Measurements from ENCODE around the gene RAB10. TPM values are rescaled to one million over a fixed set of nuclear protein-coding genes. Genes with fewer than 3 reads are reported as not detected.

The RAB10 gene
- total RNA-seq, 1 experiment from 2014 or later: 130 TPM

DNA sequence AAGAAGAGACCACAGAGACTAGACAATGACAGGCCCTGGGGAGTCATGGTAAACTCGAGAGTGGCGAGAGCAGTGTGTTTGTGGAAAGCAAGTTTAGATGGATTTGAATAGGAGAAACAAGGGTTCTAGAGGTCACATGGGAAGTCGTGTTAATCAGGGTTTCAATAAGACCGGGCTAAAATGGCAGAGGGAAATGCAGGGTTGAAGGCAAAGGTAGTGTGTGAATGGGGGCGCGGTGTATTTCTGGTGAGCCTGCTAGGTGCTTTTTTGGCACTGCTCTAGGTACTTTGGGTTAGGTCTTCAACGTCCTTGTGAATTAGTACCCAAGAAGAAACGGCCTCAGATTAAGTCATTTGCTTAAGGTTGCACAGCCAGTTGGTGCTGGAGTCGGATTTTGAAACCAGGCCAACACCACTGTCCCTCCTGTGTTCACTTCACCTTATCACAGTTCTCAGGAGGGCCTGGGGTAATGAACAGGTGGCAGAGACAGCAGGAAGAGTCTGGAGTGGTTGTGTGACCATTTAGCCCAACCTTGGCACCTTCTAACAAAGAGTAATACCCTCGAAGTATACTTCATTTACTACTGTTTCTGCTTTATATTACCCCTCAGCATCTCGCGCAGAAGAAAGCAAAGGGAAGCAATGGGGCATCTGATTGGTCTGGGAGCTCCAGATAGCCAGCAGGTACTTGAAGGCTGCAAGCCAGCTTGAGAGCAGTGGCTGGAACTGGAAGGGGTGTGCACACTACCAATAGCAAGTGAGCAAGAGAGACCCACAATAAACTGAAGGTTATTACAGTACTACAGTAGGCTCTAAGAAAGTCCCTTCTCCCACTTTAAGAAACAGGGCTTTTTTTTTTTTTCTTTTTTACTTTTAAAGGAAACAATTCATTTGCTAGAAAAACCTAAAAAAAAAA is 105.6 kb downstream of the RAB10 start:
- H3K18ac ChIP-seq (ENCODE audit: insufficient read length, low read depth, low read length): no peak overlapping the region
- no peak overlapping the region for H2BK20ac ChIP-seq (ENCODE audit: low read depth, low read length, poor library complexity, severe bottlenecking)
- peaks cover 5 to 22% (median 15%) of the 10 kb centered on the region in 3 experiments; a peak in 6 of 7 replicates for H3K36me3 Mint-ChIP-seq (ENCODE audit: insufficient read depth in 1 of 3, low read depth in 3 of 3)
- H3K27ac ChIP-seq (ENCODE audit: insufficient read length, low read depth, low read length): no peak overlapping the region
- H3K79me1 ChIP-seq (ENCODE audit: insufficient read depth, low read depth, low read length, poor library complexity, severe bottlenecking): no peaks in the 10 kb centered on the region
- H3K9ac ChIP-seq (ENCODE audit: extremely low read depth, insufficient read length, low read length): no peak overlapping the region
- no peak overlapping the region for H3T11ph ChIP-seq (ENCODE audit: low read length)
- H2BK15ac ChIP-seq (ENCODE audit: low read depth, low read length): no peak overlapping the region
- H4K91ac ChIP-seq (ENCODE audit: insufficient read length, low read depth, low read length): no peak overlapping the region
- H2AK5ac ChIP-seq (ENCODE audit: insufficient read length, low read length): no peak overlapping the region
- no CpG with 5 or more reads among the region's 12 CpGs for WGBS (ENCODE audit: extremely low coverage, insufficient read length, low lambda C conversion rate)
- no peak overlapping the region for H2BK120ac ChIP-seq (ENCODE audit: low read depth, low read length, poor library complexity, severe bottlenecking)
- H3K4ac ChIP-seq (ENCODE audit: low read depth, low read length): no peak overlapping the region
- no peaks in the 10 kb centered on the region for H4K20me1 ChIP-seq (ENCODE audit: control insufficient read depth, insufficient read depth, insufficient read length)
- H3K9me3 ChIP-seq (ENCODE audit: control insufficient read depth, low read depth, low read length): no peaks in the 10 kb centered on the region
- H3K27me3 Mint-ChIP-seq (ENCODE audit: low read depth): peaks cover 1% of the 10 kb centered on the region; the same call in 1 of the 2 replicates
- H3K4me1 Mint-ChIP-seq: peaks cover 6 to 13% of the 10 kb centered on the region in 2 experiments
- H2AFZ ChIP-seq (ENCODE audit: low read length): no peak overlapping the region
- H3K14ac ChIP-seq (ENCODE audit: insufficient read depth, low read length): no peak overlapping the region; the same call in 1 of the 2 replicates
- H3K4me3 Mint-ChIP-seq: no peak overlapping the region
- H3K79me2 ChIP-seq (ENCODE audit: insufficient read depth, low read length): no peaks in the 10 kb centered on the region
- TF ChIP-seq, protein P1, sequence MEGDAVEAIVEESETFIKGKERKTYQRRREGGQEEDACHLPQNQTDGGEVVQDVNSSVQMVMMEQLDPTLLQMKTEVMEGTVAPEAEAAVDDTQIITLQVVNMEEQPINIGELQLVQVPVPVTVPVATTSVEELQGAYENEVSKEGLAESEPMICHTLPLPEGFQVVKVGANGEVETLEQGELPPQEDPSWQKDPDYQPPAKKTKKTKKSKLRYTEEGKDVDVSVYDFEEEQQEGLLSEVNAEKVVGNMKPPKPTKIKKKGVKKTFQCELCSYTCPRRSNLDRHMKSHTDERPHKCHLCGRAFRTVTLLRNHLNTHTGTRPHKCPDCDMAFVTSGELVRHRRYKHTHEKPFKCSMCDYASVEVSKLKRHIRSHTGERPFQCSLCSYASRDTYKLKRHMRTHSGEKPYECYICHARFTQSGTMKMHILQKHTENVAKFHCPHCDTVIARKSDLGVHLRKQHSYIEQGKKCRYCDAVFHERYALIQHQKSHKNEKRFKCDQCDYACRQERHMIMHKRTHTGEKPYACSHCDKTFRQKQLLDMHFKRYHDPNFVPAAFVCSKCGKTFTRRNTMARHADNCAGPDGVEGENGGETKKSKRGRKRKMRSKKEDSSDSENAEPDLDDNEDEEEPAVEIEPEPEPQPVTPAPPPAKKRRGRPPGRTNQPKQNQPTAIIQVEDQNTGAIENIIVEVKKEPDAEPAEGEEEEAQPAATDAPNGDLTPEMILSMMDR (conservative IDR thresholded peaks at IDR 0.05): no peak
- H4K8ac ChIP-seq (replicated peaks; ENCODE audit: insufficient read length, low read depth, low read length): no peak overlapping the region
- no peaks in the 10 kb centered on the region for H3K23me2 ChIP-seq (ENCODE audit: insufficient read length, low read depth, low read length, poor library complexity, severe bottlenecking)
- no peak overlapping the region for H3K23ac ChIP-seq (ENCODE audit: insufficient read length, low read depth, low read length)
- no peak for DNase-seq
- H4K5ac ChIP-seq (ENCODE audit: insufficient read length, low read depth, low read length): no peak overlapping the region
- H3K4me2 ChIP-seq (ENCODE audit: insufficient read depth, insufficient read length, low read length): no peak overlapping the region
- no peaks in the 10 kb centered on the region for H3K9me3 Mint-ChIP-seq
- no peaks in the 10 kb centered on the region; the same call in 1 of the 2 replicates for H3K4me1 ChIP-seq (ENCODE audit: insufficient read depth, low read length)
- H2BK12ac ChIP-seq (ENCODE audit: insufficient read length, low read depth, low read length): no peak overlapping the region
- H3K27me3 ChIP-seq (ENCODE audit: insufficient read depth, low read length): no peaks in the 10 kb centered on the region
- no peak overlapping the region for H2BK5ac ChIP-seq (ENCODE audit: insufficient read length, low read length)
- no peak overlapping the region for H3K56ac ChIP-seq (ENCODE audit: insufficient read length, low read depth, low read length)
- H3K27ac Mint-ChIP-seq: peak overlapping the region in 2 of 3 experiments; percentile 68 to 86; a peak in 3 of 7 replicates

Data from H9 (cell line).